Ovary (tissue), 3 donors: Measurements from ENCODE around the gene ANGPTL8.

Experiments used
- EP300 ChIP-seq: sonication (generic); formaldehyde crosslinking; IDR thresholded peaks from one replicate; pipeline ENCODE4 v1.6.1; 2017; ENCODE audit warnings: antibody characterized with exemption
- TF ChIP-seq, protein P1 (sequence below), 3 donors: fragments of 450-650 bp in 2 of 3; fragments of 200-600 bp in 1 of 3; IDR thresholded peaks; one replicate each; pipeline versions ENCODE4 v1.5.1 to v1.8.0; 2016 to 2022; ENCODE audit warnings: antibody characterized with exemption in 3 of 3, mild to moderate bottlenecking in 1 of 3
- donor health status: DM: no; HTN: no; CAD: no.

DNA sequence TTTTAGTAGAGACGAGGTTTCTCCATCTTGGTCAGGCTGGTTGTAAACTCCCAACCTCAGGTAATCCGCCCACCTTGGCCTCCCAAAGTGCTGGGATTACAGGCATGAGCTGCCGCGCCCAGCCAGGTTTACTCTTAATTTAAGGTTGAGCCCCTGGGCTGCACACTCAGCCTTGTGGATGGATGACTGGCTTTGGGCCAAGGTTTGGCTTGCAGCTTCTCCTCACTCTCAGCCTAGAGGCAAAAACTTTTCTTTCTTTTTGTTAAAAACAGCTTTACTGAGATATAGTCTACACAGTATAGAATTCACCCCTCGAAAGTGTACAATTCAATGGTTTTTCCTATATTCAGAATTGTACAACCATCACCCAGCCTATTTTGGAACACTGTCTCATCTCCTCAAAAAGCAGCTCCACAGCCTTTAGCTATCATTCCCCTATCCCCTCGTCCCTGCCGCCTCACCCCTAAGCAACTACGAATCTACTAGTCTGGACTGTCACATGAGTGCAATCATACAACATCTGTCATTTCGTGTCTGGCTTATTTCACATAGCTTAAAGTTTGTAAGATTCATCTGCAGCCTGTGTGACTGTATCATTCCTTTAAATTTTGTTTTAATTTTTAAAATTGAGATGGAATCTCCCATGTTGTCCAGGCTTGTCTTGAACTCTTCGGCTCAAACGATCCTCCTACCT lies 42.1 kb downstream of the ANGPTL8 start:
- TF ChIP-seq, protein P1, sequence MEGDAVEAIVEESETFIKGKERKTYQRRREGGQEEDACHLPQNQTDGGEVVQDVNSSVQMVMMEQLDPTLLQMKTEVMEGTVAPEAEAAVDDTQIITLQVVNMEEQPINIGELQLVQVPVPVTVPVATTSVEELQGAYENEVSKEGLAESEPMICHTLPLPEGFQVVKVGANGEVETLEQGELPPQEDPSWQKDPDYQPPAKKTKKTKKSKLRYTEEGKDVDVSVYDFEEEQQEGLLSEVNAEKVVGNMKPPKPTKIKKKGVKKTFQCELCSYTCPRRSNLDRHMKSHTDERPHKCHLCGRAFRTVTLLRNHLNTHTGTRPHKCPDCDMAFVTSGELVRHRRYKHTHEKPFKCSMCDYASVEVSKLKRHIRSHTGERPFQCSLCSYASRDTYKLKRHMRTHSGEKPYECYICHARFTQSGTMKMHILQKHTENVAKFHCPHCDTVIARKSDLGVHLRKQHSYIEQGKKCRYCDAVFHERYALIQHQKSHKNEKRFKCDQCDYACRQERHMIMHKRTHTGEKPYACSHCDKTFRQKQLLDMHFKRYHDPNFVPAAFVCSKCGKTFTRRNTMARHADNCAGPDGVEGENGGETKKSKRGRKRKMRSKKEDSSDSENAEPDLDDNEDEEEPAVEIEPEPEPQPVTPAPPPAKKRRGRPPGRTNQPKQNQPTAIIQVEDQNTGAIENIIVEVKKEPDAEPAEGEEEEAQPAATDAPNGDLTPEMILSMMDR (IDR thresholded peaks at IDR 0.05) = no peak
- no peak for TF ChIP-seq EP300
